Left colon (tissue), 2 donors: ENCODE results near the gene FAM193A. TPM values are rescaled to one million over a fixed set of nuclear protein-coding genes. Genes with fewer than 3 reads are reported as not detected.
"Not testable (repeated sequence)": the region's sequence is repeated elsewhere in the genome, so short reads cannot be mapped to it uniquely, and the experiment has no call there.

Source experiments
- ATAC-seq: fragments of 200-7000 bp; cut with Tn5 transposase; one replicate; pipeline ENCODE4 v1.9.1; 2020; ENCODE audit warnings: mild to moderate bottlenecking, moderate library complexity
- DNase-seq, 2 donors: peaks; one replicate each; pipeline ENCODE4 v3.0.0-alpha.2; 2020
- intact Hi-C, 2 donors: fragments of 100-400 bp; cut with DNase I in 1 of 2; cut with micrococcal nuclease in 1 of 2; formaldehyde crosslinking; loops; one replicate each; pipeline versions ENCODE4 v1.11.2 to v1.14.0; 2022; cut with DNase I, micrococcal nuclease
- total RNA-seq, 2 donors: library from RNA; stranded (reverse); fragmentation: NEBNext Ultra II Directional; extraction: Animal tissue kit (Norgen Biotek cat#: 25700); gene quantifications; one replicate each; pipeline ENCODE4 v1.2.1, GENCODE V29; 2021
- donor health status: DM: no; HTN: no; CAD: no.
- donor health status: DM: yes; HTN: yes; CAD: no.

The FAM193A gene
- total RNA-seq, 2 donors from 2014 or later = 22.8 to 23.7 TPM

DNA sequence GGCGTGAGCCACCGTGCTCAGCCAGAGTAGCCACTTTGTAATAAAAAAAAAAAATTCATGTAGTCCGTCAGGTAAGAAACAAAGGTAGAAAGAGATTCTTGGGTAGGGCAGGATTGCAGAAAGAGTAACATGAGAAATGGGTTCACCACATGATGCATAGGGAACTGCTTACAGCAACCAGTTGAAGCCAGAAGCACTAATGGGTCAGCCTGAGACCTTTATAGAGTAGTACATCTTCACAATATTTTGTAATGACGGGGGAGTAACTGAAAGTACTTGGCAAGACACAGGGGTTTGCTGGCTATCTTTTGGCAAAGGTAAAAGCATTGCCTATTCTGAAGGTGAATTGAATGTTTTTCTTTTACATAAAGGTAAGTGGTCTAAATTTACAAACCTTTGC is 29.1 kb downstream of the FAM193A start:
- no peak for DNase-seq
- intact Hi-C loops = no loop called here
- no peak for ATAC-seq

GRCh38 chr4:2570036-2570435 is 33.6 kb downstream of the FAM193A start:
- DNase-seq (no peak), ATAC-seq (no peak)
- intact Hi-C loops = no loop called here

DNA sequence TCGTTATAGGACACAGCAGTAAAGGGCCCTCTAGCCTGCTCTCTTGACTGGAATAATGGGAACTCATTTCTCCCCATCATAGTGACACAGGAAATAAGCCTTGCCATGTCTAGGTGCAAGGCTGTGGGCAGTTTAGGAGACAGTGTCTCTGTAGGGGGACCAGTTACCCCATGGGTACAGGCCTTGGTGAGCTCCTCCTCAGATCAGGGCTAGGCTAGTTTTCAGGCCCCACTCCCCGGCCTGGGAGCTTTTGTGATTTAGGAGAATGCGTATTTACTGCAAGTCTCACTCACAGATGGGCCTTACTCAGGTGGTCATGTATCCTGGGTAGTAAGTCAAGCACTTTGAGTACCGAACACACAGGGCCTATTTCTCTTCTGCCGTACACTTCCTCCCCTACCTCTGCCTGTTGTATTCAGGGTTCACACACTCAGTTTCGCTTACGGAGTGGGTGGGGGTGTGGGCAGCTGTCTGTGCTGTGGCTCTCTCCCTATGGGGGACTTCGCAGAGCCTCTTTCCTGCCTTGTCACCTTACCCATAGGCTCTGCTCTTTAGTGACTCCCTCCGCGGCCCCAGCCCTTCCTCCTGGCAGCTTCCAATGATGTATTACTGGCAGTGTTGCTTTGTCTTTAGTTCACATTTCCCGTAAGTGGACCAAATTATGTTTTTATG is 34.2 kb downstream of the FAM193A start:
- ATAC-seq (no peak), DNase-seq (no peak)
- intact Hi-C loops = no loop called here

GRCh38 chr4:2572076-2572475 is 35.6 kb downstream of the FAM193A start:
- no peak for DNase-seq
- intact Hi-C loops = no loop called here
- no peak for ATAC-seq

DNA sequence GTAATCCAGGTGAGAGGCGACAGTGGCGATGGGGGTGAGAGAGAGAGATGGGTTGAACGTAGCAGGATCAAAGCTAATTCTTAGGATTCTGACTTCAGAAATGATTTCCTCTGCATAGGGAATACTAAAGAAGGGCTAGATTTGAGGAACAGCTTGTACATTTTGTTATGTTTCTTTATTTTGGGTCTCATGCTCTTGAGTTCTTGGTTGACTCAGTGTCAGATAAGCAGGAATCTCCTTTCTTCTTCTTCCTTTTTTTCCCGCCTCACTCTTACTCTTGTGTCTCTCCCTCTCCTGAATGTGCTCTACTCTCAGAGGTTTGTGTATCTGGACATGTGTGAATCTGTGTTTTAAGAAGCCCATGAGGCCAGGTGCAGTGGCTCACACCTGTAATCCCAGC is 36.4 kb downstream of the FAM193A start:
- ATAC-seq (no peak), DNase-seq (no peak)
- intact Hi-C loops = no loop called here

DNA sequence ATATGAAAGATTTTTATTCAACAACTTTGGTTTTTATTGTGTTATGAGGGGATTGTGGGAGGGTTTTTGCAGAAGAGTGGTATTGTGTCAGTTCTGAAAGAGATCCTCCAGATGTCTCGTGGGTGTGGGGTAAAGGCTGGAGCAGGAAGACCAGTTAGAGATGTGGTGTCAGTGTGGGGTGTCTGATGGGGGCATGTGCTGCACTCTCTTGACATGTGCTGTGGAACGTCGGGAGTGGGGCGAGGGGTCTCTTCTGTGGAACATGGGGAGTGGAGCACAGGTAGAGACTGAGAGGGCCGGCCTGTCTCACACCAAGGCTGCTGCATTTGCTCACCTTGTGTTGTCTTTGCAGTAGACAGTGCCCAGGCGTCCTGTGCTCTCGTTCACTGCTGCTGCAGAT is 37.6 kb downstream of the FAM193A start:
- ATAC-seq = no peak

DNA sequence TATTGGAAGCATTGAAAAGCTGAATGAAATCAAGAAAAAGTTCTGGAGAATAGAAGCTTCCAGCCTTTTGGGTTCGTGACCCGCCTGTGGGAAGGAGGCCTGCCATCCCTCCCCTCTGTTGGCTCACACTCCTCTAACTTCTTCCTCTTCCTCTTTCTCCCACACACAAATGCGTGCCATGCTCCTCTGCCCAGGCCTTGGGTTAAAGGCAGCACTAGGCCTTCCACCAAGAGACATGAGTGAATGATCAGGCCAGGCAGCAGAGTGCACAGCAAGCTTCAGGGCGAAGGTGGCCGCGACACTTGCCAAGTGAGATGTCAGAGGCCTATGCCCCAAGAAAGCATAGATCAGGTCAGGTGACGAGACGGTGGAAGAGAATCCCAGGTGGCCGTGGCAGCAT is 38.4 kb downstream of the FAM193A start:
- peak; percentile 20 for ATAC-seq
- intact Hi-C loops = no loop called here
- no peak for DNase-seq

More for the DNA sequence above, 37.6 kb downstream of the FAM193A start:
- intact Hi-C loops = no loop called here
- no peak for DNase-seq

DNA sequence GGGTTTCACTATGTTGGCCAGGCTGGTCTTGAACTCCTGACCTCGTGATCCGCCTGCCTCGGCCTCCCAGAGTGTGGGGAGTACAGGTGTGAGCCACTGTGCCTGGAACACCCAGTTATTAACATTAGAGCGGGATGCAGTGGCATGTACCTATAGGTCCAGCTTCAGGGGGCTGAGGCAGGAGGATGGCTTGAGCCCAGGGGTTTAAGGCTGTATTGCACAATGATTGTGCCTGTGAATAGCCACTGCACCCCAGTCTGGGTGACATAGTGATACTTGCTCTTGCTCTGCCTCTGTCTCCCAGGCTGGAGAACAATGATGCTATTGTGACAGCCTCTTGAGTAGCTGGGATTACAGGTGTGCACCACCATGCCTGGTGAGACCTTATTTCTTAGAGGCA is 39.8 kb downstream of the FAM193A start:
- intact Hi-C loops = no loop called here
- ATAC-seq = no peak
- no peak for DNase-seq

DNA sequence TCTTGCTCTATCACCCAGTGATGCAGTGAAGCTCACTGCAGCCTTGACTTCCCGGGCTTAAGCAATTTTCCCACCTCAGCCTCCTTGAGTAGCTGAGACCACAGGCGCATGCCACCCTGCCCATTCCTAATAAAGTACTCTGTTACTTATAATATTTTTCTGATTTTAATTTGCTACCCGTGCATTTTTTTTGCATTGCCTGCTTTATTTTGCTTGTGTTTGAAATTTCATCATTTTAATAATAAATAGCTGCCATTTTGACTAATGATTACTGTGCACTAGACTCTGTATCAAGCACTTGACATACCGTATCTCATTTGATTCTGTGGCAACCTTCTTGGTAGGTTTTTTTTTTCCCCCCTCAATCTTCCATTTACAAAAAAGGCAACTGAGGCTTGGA is 41.7 kb downstream of the FAM193A start:
- DNase-seq (no peak), ATAC-seq (no peak)
- intact Hi-C loops = no loop called here

- ATAC-seq (no peak), DNase-seq (no peak)
- intact Hi-C loops = no loop called here
These were observed 43.5 kb downstream of the FAM193A start for GRCh38 chr4:2579910-2580309.

DNA sequence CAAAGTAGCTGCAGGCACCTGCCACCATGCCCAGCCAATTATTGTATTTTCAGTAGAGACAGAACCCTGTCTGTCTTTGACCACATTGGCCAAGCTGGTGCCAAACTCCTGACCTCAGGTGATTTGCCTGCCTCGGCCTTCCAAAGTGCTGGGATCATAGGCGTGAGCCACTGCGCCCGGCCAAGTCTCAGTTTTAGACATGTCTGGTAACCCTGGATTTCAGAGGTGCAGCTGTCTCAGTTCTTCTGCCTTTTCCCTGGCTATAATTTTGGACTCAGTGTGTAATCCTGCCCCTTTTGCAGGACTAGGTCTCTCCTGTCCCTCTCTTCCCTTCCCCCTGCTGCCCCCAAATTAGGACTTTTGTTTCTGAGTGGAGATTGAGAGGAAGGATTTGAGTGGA is 46.6 kb downstream of the FAM193A start:
- ATAC-seq (peak; percentile 21), DNase-seq (no peak)
- intact Hi-C loops = no loop called here

GRCh38 chr4:2583517-2583916 is 47.1 kb downstream of the FAM193A start:
- ATAC-seq (peak; percentile 71), DNase-seq (no peak)
- intact Hi-C loops = no loop called here

GRCh38 chr4:2586502-2586901 is 50.1 kb downstream of the FAM193A start:
- no peak for DNase-seq
- no peak for ATAC-seq
- intact Hi-C loops = no loop called here

DNA sequence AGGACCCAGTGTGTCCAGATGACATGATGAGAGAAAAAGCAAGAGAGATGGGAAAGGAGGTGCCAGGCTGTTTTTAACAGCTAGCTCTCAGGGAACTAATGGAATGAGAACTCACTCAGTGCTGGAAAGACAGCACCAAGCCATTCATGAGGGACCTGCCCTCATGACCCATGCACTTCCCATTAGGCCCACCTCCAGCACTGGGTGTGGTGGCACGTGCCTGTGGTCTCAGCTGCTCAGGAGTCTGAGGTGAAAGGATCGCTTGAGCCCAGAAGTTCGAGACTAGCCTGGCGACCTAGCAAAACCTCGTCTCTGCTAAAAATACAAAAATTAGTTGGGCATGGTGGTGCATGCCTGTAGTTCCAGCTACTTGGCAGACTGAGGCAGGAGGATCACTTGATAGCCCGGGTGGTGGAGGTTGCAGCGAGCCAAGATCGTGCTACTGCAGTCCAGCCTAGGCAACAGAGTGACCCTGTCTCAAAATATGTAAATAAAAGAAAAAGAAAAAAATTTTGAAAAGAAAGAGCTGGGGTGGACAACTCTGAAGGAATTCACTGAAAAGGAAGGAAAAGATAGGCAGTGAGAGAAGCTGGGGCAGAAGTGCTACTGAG is 50.9 kb downstream of the FAM193A start:
- ATAC-seq (no peak), DNase-seq (no peak)
- intact Hi-C loops = no loop called here

- ATAC-seq (no peak), DNase-seq (no peak)
- intact Hi-C loops = no loop called here
These were observed 51.8 kb downstream of the FAM193A start for GRCh38 chr4:2588259-2588658.

DNA sequence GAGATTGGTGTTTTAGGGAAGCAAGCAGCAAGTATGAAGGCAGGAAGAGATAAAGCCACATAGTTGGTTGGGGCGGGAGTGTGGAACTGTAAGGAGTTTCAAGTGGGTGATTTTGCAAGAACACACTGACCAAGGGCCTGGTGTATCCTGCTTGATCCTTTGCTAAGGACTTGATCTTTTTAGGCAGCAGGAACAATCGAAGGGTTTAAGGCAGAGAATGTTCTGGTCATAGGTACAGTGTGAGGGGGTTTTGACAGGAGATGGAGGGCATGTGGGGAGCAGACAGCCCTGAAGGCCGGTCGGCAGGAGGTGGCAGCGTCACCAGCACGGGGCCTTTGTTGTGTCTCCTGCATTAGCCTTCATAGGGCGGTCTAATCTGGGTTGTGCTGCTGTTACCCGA is 54.7 kb downstream of the FAM193A start:
- no peak for DNase-seq
- no peak for ATAC-seq
- intact Hi-C loops = no loop called here

DNA sequence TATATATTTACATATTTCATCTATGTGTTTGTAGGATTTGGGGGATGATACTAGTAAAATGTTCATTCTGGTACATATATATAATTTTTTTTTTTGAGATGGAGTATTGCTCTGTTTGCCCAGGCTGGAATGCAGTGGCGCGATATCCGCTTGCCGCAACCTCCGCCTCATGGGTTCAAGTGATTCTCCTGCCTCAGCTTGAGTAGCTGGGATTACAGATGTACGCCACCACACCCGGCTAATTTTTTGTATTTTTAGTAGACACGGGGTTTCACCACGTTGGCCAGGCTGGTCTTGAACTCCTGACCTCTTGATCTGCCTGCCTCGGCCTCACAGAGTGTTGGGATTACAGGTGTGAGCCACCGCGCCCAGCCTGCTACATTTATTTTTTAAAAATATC is 55.6 kb downstream of the FAM193A start:
- DNase-seq, ATAC-seq, intact Hi-C loops: not testable (repeated sequence)

GRCh38 chr4:2592572-2592971 is 56.1 kb downstream of the FAM193A start:
- DNase-seq (no peak), ATAC-seq (no peak)
- intact Hi-C loops = no loop called here

- ATAC-seq = no peak
- intact Hi-C loops = no loop called here
- DNase-seq = no peak
These were observed 56.6 kb downstream of the FAM193A start for GRCh38 chr4:2593003-2593402.

- intact Hi-C loops = no loop called here
- no peak for ATAC-seq
- no peak for DNase-seq
These were observed 59.0 kb downstream of the FAM193A start for GRCh38 chr4:2595436-2595835.

GRCh38 chr4:2595952-2596552 is 59.6 kb downstream of the FAM193A start:
- ATAC-seq (peak; percentile 95), DNase-seq (peak; percentile 35 to 59)
- intact Hi-C loops = no loop called here
